ENCODE data around the gene P2RY13.

The P2RY13 gene

DNA sequence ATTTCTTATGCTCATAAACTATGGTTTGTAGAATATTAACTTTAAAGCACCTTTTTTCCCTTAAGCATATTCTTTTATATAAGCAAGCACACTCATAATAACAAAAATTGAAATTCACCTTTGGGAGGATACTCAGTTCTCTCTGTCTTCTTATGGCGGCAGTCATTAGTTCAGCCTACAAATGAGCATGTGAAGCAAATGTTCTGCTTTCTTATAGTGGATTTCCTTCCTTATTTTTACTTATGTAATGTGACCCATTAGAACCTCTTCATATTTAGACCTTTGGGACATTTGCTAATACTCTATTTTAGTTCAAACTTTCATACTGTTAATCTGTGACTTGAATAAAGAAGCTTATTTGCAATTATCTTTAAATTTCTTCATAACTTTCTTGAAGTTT, at the start of gene P2RY13:
Gene P2RY13 (minus strand): TSS at position 187 of the 400 bp plus-strand sequence. CDS start 21 bp downstream, at position 166.
- no peak for DNase-seq (ENCODE audit: low read depth in 3 of 3, low spot score in 1 of 3)

DNA sequence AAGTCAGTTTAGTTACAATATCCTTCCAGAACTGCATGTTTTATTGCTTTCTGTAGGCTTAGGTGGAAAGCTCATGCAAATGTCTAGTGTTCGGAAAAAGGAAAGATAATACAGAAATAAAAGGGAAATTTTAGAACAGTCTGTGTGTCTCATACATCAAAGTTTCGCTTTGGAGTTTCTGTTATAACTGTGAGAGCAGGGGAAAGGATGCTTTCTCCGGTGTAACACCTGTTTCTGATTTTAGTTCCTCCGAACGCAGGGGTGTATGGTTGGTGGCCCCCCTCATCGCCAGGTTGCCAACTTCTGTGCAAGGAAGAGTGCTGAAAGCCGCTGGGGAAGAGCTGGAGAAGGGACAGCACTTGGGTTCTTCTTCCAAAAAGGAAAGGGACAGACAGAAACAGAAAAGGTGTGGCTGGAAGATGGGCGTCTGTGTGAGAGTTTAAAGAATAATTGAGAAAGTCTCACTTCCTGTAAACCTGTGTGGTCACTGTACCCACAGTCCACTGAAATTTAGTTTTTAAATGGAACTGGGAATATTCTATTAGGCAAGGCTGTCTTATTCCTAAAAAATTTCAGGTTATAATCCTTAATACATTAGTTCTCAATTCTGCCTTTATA, 48.5 kb upstream of the P2RY13 start:
- DNase-seq (ENCODE audit: low read depth in 3 of 3, low spot score in 1 of 3): no peak

DNA sequence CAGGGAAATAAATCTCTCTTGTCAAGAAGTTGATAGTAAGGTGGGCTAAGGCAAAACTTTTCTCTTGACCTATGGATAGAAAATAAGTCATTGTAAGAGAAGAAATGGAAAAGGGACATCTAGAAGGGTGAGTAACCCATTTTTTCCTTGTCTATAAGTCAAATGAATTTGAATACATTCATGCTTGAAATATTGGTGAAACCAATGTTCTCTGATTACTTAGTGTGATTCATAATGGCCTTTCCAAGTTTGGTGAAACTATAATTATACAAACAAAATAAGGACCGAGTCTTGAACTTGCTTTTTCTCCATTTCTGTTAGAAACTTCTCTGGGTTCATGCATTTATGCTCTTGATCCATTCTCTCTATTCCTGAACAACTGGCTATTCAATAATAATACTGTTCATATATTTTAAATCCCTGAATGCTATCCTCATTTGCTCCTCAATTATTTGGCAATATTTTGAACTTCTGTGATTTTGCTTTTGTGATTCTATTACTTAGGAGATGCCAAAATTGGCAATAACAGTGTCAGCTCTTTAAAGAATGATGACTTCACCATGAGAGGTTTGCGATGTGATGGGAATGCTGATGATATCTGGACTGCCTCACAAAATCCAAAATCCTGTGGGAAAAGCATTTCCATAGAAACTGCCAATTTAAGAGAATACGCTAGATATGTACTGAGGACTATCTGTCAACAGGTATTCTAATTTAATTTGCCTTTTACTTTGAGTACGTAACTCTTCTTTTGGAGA, 42.9 kb upstream of the P2RY13 start:
- DNase-seq (ENCODE audit: low read depth in 3 of 3, low spot score in 1 of 3): no peak

DNA sequence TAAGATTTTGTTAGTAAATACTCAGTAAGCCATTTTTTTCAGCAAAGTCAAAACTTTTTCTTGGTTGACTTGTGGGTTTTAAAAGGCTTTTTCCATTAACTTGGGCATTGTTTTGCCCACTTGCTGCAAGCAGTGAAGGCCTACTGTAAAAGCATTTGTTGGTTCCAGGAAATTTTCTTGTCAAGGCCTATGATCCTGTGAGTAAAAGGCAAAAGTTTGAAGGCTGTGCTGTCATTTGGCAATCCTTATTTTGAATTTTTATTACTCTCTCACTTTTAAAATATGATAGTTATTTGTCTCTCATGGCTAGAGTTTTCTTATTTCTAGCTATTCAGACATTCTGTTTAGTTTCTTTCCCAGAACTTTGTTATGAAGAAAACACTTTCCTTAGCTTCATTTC, 42.2 kb upstream of the P2RY13 start:
- DNase-seq (ENCODE audit: low read depth in 3 of 3, low spot score in 1 of 3): no peak

DNA sequence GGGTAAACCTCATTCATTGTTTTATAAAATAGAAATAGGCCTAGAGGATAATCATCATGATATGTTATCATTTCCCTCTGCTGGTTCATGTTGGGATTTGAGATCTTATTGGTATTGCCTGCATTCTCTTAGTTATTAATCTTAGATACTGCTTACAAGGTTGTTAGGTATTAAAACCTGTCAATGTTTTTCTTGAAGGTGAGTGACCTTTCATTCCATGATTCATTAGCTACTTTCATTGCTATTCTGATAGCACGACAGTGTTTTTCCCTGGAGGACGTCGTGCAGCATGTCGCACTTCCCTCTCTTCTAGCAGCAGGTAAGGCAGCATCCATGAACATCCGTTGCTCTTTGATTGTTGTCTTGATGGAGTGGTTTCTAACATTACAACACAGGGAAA, 38.1 kb upstream of the P2RY13 start:
- DNase-seq (ENCODE audit: low read depth in 3 of 3, low spot score in 1 of 3): no peak

DNA sequence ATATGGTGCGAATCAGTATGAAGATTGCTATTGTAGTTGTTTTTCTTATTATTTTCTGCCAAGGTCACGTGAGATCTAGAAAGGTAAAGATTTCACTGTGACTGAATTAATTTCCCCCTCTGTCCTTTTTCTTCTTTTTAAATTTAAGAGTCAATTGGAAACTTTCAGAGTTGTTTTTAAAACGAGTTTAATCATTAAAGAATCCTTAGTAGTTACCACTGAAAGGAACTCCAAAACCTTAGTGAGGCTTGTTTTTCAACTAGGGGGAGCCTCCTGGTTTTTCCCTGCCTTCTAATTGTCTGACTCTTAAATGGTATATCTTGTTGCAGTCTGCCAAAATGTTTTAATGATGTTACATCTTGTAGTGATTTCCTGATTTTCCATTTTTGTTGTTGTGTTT, 37.6 kb upstream of the P2RY13 start:
- no peak for DNase-seq (ENCODE audit: low read depth in 3 of 3, low spot score in 1 of 3)

DNA sequence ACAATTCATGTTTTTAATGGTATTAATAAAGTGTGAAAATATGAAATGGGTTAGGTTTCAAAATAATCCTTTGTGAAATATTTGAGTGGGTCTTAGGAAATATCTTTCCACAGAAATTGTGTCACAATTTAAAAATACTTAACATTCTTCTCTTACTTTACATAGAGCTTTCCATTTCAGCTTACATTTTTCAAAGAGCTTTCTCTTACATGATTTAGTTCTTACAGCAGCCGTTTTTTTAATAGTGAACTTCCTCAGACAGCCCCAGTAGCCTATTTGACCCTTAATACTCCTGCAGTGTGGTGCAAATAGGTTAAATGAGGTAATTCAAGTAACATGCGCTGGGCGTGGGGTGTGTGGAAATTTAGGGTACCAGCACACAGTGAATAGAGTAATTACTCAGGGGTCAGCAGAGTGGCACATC, 33.4 kb upstream of the P2RY13 start:
- DNase-seq (ENCODE audit: low read depth in 3 of 3, low spot score in 1 of 3): no peak

DNA sequence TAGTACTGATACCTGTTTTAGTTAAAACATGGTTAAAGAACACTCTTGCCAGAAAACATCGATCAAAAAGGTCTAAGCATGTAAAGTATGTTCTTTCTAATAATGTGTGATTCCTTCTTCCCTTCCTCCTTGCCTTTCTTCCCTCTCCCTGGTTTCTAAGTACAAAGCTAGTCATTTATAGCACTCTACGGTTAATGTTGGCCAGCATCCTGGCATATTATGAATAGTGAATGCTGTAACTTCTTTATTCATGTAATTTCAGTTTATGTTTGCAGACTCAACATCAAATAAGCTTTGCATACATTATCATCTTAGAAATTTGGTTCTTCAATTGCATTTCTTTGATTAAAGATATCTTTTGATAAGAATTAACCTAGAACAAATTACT, 28.1 kb upstream of the P2RY13 start:
- no peak for DNase-seq (ENCODE audit: low read depth in 3 of 3, low spot score in 1 of 3)

DNA sequence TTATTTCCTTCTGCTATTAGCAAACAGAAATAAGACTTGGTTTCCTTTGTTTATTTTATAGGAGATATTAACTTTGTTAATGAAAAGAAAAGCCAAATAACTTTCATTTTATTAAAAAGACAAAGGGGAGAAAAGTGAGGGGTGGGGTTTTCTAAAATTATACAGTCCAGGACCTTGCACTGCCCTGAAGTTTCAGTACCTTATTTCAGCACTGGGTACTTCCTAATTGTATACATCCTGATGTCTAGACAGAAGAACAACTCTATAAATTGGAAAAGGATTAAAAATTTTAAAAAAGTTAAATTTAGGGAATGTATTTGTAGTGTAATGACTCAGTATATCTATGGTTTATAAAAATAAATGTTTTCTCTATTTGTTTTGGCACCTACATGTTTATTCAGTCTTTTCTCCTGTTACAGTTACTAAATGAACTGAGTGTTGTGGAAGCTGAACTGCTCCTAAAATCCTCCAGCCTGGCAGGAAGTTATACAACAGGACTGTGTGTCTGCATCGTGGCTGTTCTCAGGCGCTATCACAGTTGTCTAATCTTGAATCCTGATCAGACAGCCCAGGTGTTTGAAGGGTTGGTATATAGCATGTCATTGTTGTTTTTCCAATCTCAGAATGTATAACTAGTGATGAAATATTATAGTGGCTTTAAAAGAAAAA, 27.6 kb upstream of the P2RY13 start:
- DNase-seq (ENCODE audit: low read depth in 3 of 3, low spot score in 1 of 3): no peak

DNA sequence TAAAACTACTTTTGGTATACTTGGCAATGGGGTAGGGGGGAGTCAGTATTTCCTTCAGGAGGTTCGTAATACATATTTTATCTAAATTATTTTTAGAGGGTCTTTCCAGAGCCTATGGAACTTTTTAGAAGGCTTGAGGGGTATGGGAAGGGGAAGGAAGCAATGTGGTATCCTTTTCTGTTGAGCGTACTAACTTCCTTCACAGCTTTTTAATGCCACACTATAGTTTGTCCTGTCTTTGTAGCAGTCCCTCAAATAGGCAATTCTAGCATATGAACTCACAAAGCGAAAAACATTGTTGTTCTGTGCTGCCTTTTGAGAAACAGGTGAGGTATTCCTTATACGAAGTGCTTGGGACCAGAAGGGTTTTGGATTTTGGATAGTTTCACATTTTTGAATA, 22.3 kb upstream of the P2RY13 start:
- DNase-seq (ENCODE audit: low read depth in 3 of 3, low spot score in 1 of 3): no peak

DNA sequence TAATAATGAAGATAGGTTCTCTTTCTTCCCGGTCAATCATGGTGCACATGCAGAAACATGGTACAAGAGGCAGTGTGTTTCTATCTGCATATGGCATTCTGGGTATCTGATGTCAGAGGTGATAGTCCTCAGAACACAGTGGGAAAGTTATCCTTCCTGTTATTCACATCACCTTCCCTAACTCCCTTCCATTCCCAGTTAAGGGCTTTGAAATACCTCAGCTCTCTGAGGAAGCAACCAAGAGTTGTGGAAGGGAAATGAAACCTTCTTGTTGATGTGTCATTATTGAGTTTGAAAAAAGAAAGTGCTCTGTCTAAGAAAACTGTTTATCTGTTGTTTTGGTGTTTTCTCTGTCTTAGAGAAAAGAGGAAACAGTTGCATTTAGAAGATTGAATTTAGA, 21.9 kb upstream of the P2RY13 start:
- DNase-seq (ENCODE audit: low read depth in 3 of 3, low spot score in 1 of 3): no peak

DNA sequence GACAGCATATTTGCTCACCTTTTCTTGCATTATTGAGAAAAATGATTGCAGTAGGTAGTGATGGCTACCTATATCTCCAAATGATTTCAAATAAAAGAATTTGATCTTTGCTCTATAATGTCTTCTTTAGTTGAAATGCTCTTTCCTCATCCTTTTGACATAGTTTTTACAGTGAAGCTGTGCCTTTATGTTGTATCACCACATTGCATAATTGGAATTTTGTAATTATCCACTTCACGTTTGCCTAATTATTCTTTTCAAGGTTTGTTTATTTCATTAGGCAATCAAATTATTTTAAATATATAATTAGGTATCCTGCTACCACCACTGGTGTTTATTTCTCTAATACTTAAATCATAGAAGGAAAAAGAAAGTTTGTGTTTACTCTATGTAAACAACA, 21.3 kb upstream of the P2RY13 start:
- DNase-seq (ENCODE audit: low read depth in 3 of 3, low spot score in 1 of 3): no peak

DNA sequence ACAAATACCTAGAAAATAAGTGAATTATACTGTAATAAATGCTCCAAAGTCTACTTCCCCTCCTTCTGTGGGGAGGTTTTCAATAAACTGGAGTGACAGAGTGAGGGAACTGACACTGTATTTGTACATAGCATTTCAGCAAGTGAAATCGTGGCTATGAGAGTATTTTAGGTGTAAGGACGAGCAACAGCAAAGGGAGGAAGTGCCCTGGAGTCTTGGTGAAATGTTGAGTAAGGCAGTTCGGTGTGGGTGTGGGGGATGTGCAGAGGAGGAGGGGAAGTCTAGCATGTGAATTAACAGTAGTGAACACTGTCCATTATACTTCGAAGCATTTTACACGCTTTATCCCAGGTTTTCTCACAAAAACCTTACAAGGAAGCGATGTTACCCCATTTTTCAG, 18.1 kb upstream of the P2RY13 start:
- no peak for DNase-seq (ENCODE audit: low read depth in 3 of 3, low spot score in 1 of 3)

DNA sequence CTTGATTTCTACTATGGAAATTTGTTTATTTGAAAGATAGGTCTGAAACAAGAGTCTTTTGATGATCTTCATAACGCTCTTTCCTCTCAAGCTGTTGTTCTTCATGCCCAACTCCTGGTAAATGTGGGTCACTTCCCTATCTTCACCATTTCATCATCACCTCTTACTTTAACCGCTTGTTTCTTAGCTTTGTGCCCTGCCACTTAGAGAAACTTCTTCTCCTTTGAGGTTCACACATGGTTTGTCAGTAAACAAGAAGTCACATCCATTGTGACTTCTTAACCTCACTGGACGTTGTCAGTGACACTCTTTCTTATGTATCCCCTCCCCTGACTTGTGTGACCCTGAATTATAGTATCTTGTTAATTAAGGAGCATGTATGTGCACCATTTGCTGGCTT, 16.9 kb upstream of the P2RY13 start:
- no peak for DNase-seq (ENCODE audit: low read depth in 3 of 3, low spot score in 1 of 3)

DNA sequence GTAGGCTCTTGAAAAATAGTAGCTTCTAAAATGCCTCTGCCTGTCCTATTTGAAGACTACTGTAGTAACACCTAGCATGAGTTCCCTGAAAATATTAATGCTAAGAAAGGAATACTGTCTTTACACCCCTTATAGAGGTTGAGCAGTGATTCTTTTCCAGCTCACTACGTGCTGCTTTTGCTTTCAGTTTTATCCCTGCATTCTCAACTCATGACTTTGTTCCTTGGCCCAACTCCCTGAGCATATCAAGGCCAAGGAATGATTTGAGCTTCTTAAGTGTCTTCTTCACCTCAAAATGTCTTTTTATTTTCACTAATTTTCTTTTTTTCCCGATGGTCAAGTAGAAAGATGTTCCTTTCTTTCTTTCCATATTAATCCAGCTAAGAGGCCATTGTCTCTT, 16.5 kb upstream of the P2RY13 start:
- DNase-seq (ENCODE audit: low read depth in 3 of 3, low spot score in 1 of 3): no peak

DNA sequence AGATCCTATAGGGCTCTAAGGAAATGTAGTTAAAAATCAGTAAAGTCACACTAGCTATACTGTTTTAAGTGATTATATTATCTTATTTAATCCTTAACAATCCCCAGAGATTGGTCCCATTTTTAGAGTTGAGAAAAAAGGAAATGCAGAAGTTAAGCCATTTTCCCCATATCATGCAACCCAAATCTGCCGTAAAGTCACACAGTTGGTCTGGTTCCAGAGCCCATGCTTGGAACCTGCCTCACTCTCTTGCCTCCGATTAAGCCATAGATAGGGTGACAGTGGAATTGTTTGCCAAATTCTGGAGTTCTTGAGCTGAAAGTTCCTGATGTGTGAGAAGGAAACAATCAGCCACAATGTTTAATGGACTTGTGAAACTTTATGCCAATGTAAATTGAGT, 2.3 kb upstream of the P2RY13 start:
- DNase-seq (ENCODE audit: low read depth in 3 of 3, low spot score in 1 of 3): no peak

DNA sequence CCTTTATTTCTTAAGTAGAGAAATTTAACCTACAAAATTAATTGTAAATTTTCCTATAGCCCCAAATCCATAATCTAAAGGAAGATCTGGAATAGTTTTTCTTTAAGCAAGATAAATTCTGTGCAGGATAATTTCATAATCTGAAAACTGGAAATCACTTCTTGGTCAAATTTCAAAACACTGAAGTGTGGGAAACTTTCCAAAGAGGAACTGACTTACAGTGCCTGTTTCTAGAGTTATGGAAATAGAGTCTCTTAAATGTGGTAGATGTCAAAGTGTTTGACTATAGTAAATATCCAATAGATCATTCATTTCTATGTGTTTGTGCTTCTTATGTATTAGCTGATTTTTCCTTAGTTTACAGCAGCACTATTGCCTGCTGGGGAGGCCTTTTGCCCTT, 1.6 kb upstream of the P2RY13 start:
- DNase-seq (ENCODE audit: low read depth in 3 of 3, low spot score in 1 of 3): no peak

DNA sequence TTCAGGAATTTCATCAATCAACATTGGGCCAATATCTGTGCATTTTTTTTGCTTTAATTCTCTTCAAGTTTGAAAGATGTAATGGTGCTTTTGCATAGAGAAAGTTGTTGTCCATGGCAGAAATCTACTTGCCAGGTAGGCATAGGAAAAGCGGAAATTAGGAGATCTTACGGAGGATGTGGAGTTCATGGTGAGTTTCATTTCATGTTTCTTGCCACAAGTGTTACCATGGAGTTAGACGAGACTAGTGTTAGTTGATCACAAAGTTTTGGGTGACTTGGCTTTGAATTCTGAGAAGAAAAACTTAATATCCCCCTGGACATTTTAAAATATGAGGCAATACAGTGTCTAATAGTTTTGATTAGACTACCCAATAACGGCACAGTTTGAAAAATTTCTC, 1.0 kb upstream of the P2RY13 start:
- DNase-seq (ENCODE audit: low read depth in 3 of 3, low spot score in 1 of 3): no peak

DNA sequence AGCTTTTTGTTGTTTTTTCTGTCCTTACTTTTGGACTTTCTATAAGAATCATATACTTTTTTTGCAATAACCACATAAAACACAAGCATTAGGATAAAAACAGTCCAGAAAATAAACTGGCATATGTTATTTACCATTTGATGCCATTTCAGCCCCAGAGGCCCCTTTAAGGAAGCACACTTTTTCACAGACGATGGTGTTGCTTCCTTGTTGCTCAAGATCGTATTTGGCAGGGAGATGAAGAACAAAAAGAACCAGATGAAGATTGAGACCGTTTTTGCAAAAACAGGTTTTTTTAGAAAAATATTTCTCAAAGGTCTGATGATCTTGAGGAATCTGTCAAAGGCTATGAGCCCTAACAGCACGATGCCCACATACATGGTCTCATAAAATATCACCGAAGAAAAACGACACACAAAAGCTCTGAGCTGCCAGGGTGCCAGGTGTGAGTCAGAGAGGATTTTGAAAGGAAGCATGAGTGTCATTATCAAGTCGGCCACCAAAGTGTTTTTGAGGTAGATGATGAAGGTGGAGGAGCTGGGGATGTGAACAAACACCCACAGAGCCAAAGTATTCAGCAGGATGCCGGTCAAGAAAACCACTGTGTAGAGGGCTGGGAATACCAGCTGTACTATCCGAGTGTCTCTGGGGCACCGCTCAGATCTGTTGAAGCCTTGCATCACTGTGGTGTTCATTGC, 902 bp downstream of the P2RY13 start:
- no peak for DNase-seq (ENCODE audit: low read depth in 3 of 3, low spot score in 1 of 3)

DNA sequence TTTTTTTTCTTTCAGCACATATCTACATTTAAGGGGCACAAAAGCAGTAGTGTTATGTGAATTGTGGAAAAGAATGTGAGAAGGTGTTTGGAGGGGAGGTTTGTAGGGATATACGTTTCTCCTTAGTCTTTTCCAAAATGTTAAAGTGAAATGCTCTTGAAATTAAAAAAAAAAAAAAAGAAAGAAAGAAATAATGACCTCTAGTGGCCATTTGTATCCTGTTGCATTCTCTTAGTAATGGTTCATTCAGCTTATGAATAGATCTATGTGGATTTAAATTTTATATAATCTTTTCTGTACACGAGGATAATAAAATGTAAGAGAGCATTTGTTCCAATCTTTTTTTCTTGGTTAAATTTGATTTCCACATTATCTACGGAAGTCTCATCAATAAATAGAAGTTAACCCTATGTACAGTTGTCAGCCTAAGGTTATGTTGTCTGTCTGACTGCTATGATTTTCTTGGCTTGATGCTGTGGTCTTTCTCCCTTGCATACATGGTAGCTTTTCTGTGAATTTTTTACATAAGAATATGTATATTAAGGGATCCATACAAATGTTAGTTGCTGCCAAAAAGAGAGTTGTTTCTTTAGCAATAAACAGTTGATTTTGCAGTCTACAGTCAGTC, 1.7 kb downstream of the P2RY13 start:
- no peak for DNase-seq (ENCODE audit: low read depth in 3 of 3, low spot score in 1 of 3)

DNA sequence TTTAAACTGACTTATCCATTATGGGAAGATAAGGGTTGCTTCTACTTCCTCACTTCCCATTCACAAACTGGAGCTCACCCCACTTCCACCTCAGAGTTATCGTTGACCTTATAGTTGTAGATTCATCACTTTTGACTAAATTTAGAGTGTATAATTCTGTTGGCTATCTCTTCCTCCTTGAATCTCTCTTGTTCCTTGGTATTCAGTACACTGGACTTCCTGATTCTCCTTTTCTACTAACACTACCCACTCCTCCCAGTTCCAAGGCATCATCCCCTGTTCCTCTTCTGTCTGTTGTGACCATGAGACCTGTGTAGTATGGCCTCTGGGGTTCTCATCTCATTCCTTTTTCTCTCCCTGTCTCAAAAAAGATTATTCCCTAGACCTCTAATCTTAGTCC, 6.8 kb downstream of the P2RY13 start:
- no peak for DNase-seq (ENCODE audit: low read depth in 3 of 3, low spot score in 1 of 3)

Data from stimulated activated CD4-positive, alpha-beta T cell treated with anti-CD3 and anti-CD28 coated beads, TNF-alpha, amount 100 ng/mL, for 1 hour (primary cell).